CD14-positive monocyte (primary cell): ENCODE results near the gene PHPT1. TPM values are rescaled to one million over a fixed set of nuclear protein-coding genes. Genes with fewer than 3 reads are reported as not detected.
"Not testable (repeated sequence)": the region's sequence is repeated elsewhere in the genome, so short reads cannot be mapped to it uniquely, and the experiment has no call there.

Experiments
- DNase-seq, 3 donors: peaks; one replicate each; pipeline ENCODE4 v3.0.0-alpha.2; 2011 to 2022
- H2AFZ ChIP-seq: 2 replicates; pipeline ENCODE4 v1.6.0; 2012; ENCODE audit warnings: mild to moderate bottlenecking, low read depth, low read length, inconsistent platforms; ENCODE audit not compliant: insufficient read depth, poor library complexity, severe bottlenecking
- H3K27ac ChIP-seq, 2 donors: 1 replicate in 1 of 2; 2 replicates in 1 of 2; pipeline ENCODE4 v1.5.1; 2012 to 2013; ENCODE audit warnings: low read length in 2 of 2, control low read depth in 1 of 2, inconsistent platforms in 1 of 2, low read depth in 1 of 2, mild to moderate bottlenecking in 1 of 2
- H3K27me3 ChIP-seq, 2 donors: one replicate each; pipeline versions ENCODE4 v1.6.0 to v1.6.1; 2011 to 2013; ENCODE audit warnings: low read length in 2 of 2; ENCODE audit not compliant: control insufficient read depth in 2 of 2, insufficient read depth in 2 of 2
- H3K36me3 ChIP-seq, 2 donors: replicated peaks in 1 of 2; 1 replicate in 1 of 2; 2 replicates in 1 of 2; pipeline versions ENCODE4 v1.5.1 to v1.6.1; 2012 to 2013; ENCODE audit warnings: low read length in 2 of 2, control low read depth in 1 of 2, inconsistent platforms in 1 of 2, mild to moderate bottlenecking in 1 of 2; ENCODE audit not compliant: insufficient read depth in 2 of 2, control insufficient read depth in 1 of 2
- H3K4me1 ChIP-seq, 2 donors: 1 replicate in 1 of 2; 2 replicates in 1 of 2; pipeline versions ENCODE4 v1.5.1 to v1.6.1; 2012 to 2013; ENCODE audit warnings: low read length in 2 of 2, control low read depth in 1 of 2, inconsistent platforms in 1 of 2, mild to moderate bottlenecking in 1 of 2, moderate library complexity in 1 of 2; ENCODE audit not compliant: insufficient read depth in 2 of 2, control insufficient read depth in 1 of 2
- H3K4me2 ChIP-seq: replicated peaks from 2 replicates; pipeline ENCODE3; 2012; ENCODE audit warnings: low read length, moderate library complexity, mild to moderate bottlenecking; ENCODE audit not compliant: poor library complexity, severe bottlenecking; ENCODE audit errors: extremely low read depth
- H3K4me3 ChIP-seq, 3 experiments: fragments of 200-600 bp in 1 of 3; sonication (generic) in 1 of 3; replicated peaks in 1 of 3; 1 replicate in 2 of 3; 2 replicates in 1 of 3; pipeline ENCODE4 v1.5.1; 2011 to 2013; ENCODE audit warnings: low read length in 3 of 3, mild to moderate bottlenecking in 3 of 3, control low read depth in 2 of 3, low read depth in 2 of 3, inconsistent platforms in 1 of 3, moderate library complexity in 1 of 3
- H3K79me2 ChIP-seq: 2 replicates; pipeline ENCODE4 v1.6.0; 2012; ENCODE audit warnings: mild to moderate bottlenecking, control low read depth, inconsistent platforms, low read length, moderate library complexity; ENCODE audit not compliant: insufficient read depth
- H3K9ac ChIP-seq: 2 replicates; pipeline ENCODE4 v1.6.0; 2017; ENCODE audit warnings: low read length, mild to moderate bottlenecking; ENCODE audit not compliant: insufficient read depth, poor library complexity, severe bottlenecking
- H3K9me3 ChIP-seq, 2 donors: replicated peaks in 1 of 2; 1 replicate in 1 of 2; 2 replicates in 1 of 2; pipeline versions ENCODE4 v1.5.1 to v1.6.1; 2012 to 2013; ENCODE audit warnings: low read length in 2 of 2, control low read depth in 1 of 2; ENCODE audit not compliant: control insufficient read depth in 1 of 2, insufficient read depth in 1 of 2
- H4K20me1 ChIP-seq: 2 replicates; pipeline ENCODE4 v1.6.0; 2012; ENCODE audit warnings: mild to moderate bottlenecking, low read length, control low read depth, moderate library complexity; ENCODE audit not compliant: insufficient read depth
- H3K27ac Mint-ChIP-seq, 7 donors: one replicate each; pipeline ENCODE4 v1.8.0; 2020; ENCODE audit warnings: mild to moderate bottlenecking in 7 of 7, mixed read lengths in 7 of 7, moderate library complexity in 6 of 7, inconsistent platforms in 2 of 7
- H3K27me3 Mint-ChIP-seq, 3 donors: one replicate each; pipeline ENCODE4 v1.8.0; 2021 to 2022; ENCODE audit warnings: low read depth in 3 of 3, mild to moderate bottlenecking in 3 of 3, mixed read lengths in 3 of 3, moderate library complexity in 3 of 3, inconsistent platforms in 1 of 3
- H3K36me3 Mint-ChIP-seq, 2 donors: one replicate each; pipeline ENCODE4 v1.8.0; 2020; ENCODE audit warnings: mixed read lengths in 2 of 2, inconsistent platforms in 1 of 2, mild to moderate bottlenecking in 1 of 2
- H3K4me1 Mint-ChIP-seq: one replicate; pipeline ENCODE4 v1.8.0; 2020; ENCODE audit warnings: mild to moderate bottlenecking, mixed read lengths
- H3K4me3 Mint-ChIP-seq, 2 donors: one replicate each; pipeline ENCODE4 v1.8.0; 2020; ENCODE audit warnings: mild to moderate bottlenecking in 2 of 2, mixed read lengths in 2 of 2, moderate library complexity in 1 of 2
- H3K9me3 Mint-ChIP-seq, 7 donors: one replicate each; pipeline ENCODE4 v1.8.0; 2020 to 2022; ENCODE audit warnings: mixed read lengths in 7 of 7, mild to moderate bottlenecking in 6 of 7, moderate library complexity in 6 of 7, inconsistent platforms in 2 of 7
- CTCF ChIP-seq: fragments of 200-600 bp; IDR thresholded peaks from one replicate; pipeline ENCODE4 v1.8.0; 2022; ENCODE audit warnings: antibody characterized with exemption, mild to moderate bottlenecking
- WGBS: methylation state at CpG from one replicate; pipeline ENCODE4 v1.1.5; 2013; ENCODE audit warnings: missing lambda C conversion rate; ENCODE audit not compliant: insufficient coverage; 5-methylcytosine and 5-hydroxymethylcytosine counted together
- intact Hi-C, 2 donors: fragments of 100-400 bp; cut with micrococcal nuclease; formaldehyde crosslinking; loops; one replicate each; pipeline versions ENCODE4 v1.15.0 to v1.15.1; 2023
- polyA plus RNA-seq, 3 donors: library from polyadenylated mRNA; depleted of rRNA in 1 of 3; unstranded in 2 of 3; stranded (reverse) in 1 of 3; fragments of 300-500 nt in 2 of 3; fragments of >200 nt in 1 of 3; fragmentation: Illumina TruSeq in 2 of 3; gene quantifications; 1 replicate in 2 of 3; 2 replicates in 1 of 3; pipeline ENCODE4 v1.2.3, GENCODE V29; 2012 to 2021

PHPT1 gene
- polyA plus RNA-seq, 3 donors: 70.0 to 163 (median 94.3) TPM

GRCh38 chr9:136882109-136882946 is 33.1 kb downstream of the PHPT1 start:
- Histone ChIP-seq H3K9ac (peak overlapping the region; percentile 38), H3K9me3 (no peaks in the 10 kb centered on the region), H3K27me3 (no peaks in the 10 kb centered on the region), H2AFZ (peak overlapping the region; percentile 77), H3K4me1 (peaks cover 28 to 36% of the 10 kb centered on the region in 2 donors), H3K79me2 (peaks cover 7% of the 10 kb centered on the region), H3K27ac (peak overlapping the region in 1 of 2 donors; percentile 6), H4K20me1 (peaks cover 4% of the 10 kb centered on the region), H3K4me2 (peak overlapping the region; percentile 74), H3K4me3 (peak overlapping the region; percentile 14 to 71 (median 26)), H3K36me3 (no peaks in the 10 kb centered on the region)
- H3K4me1 Mint-ChIP-seq: peaks cover 30% of the 10 kb centered on the region
- 36% methylated on average over 18 of the region's 19 CpGs for WGBS
- peak overlapping the region; percentile 68 to 78 for H3K4me3 Mint-ChIP-seq
- peaks cover 2 to 14% (median 8%) of the 10 kb centered on the region in 3 donors for H3K27me3 Mint-ChIP-seq
- peak overlapping the region in 3 of 7 donors; percentile 40 to 74 (median 50) for H3K27ac Mint-ChIP-seq
- DNase-seq: peak; percentile 60 to 92 (median 76)
- TF ChIP-seq CTCF: no peak
- peaks cover 0 to 4% (median 0%) of the 10 kb centered on the region in 7 donors for H3K9me3 Mint-ChIP-seq
- no peaks in the 10 kb centered on the region for H3K36me3 Mint-ChIP-seq
- intact Hi-C loops: no loop called here

DNA sequence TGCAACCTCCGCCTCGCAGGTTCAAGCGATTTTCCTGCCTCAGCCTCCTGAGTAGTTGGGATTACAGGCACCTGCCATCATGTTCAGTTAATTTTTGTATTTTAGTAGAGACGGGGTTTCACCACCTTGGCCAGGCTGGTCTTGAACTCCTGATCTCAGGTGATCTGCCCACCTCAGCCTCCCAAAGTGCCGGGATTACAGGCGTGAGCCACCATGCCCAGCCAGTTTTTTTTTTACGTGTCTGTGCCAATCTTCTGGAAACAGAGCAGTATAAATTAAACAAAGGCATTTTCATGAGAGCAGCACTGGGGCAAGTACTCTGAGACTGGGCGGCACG is 33.7 kb downstream of the PHPT1 start:
- H3K4me3 ChIP-seq, H3K27ac ChIP-seq, H3K9me3 Mint-ChIP-seq, H3K36me3 ChIP-seq, DNase-seq, intact Hi-C loops, H3K36me3 Mint-ChIP-seq, H3K27me3 ChIP-seq, H3K9ac ChIP-seq, H4K20me1 ChIP-seq, H3K9me3 ChIP-seq: not testable (repeated sequence)
- Histone ChIP-seq H3K79me2 (peaks cover 13% of the 10 kb centered on the region), H2AFZ (peak overlapping the region; percentile 77), H3K4me1 (peaks cover 31 to 39% of the 10 kb centered on the region in 2 donors), H3K4me2 (peak overlapping the region; percentile 74)
- Mint-ChIP-seq H3K27me3 (peaks cover 2 to 11% (median 6%) of the 10 kb centered on the region in 3 donors), H3K4me1 (peaks cover 34% of the 10 kb centered on the region), H3K27ac (peak overlapping the region in 3 of 7 donors; percentile 40 to 74 (median 50)), H3K4me3 (peak overlapping the region; percentile 68 to 71)
- 88% methylated on average over 6 of the region's 9 CpGs for WGBS

DNA sequence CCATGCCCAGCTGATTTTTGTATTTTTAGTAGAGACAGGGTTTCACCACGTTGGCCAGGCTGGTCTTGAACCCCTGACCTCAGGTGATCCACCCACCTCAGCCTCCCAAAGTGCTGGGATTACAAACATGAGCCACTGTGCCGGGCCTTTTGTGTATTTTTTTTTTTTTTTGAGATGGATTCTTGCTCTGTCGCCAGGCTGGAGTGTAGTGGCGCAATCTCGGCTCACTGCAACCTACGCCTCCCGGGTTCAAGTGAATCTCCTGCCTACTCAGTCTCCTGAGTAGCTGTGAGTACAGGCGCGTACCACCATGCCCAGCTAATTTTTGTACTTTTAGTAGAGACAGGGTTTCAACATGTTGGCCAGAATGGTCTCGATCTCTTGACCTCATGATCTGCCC is 34.5 kb downstream of the PHPT1 start:
- intact Hi-C loops, DNase-seq: not testable (repeated sequence)
- 100% methylated on average over 3 of the region's 10 CpGs for WGBS

More for the DNA sequence above, 34.5 kb downstream of the PHPT1 start:
- peak overlapping the region in 1 of 7 donors; percentile 40 for H3K27ac Mint-ChIP-seq
- not testable (repeated sequence) for H3K4me2 ChIP-seq, H3K36me3 ChIP-seq, H3K27ac ChIP-seq, H3K9me3 ChIP-seq, H3K4me3 Mint-ChIP-seq, H3K4me3 ChIP-seq, H2AFZ ChIP-seq, H3K27me3 ChIP-seq, H3K9me3 Mint-ChIP-seq, H3K9ac ChIP-seq, H3K36me3 Mint-ChIP-seq
- peaks cover 12% of the 10 kb centered on the region for H4K20me1 ChIP-seq
- H3K27me3 Mint-ChIP-seq: peaks cover 2 to 10% (median 4%) of the 10 kb centered on the region in 3 donors
- H3K4me1 Mint-ChIP-seq: peaks cover 37% of the 10 kb centered on the region
- peaks cover 21% of the 10 kb centered on the region for H3K79me2 ChIP-seq
- H3K4me1 ChIP-seq: peaks cover 31 to 39% of the 10 kb centered on the region in 2 donors
